ENCODE results near the gene CELSR3. TPM values are rescaled to one million over a fixed set of nuclear protein-coding genes. Genes with fewer than 3 reads are reported as not detected.

Gene CELSR3
- total and polyA plus RNA-seq, 2 of the 4 experiments (the other 2 are of a cell fraction), result 0.18 to 0.63 TPM

Small RNA genes lying within 50 kb of the gene (microRNA-seq; reads per million reads assigned to microRNA genes)
- gene AC141002.1 (ENCODE audit: insufficient read depth, insufficient read length) (not detected), gene MIR4793 (ENCODE audit: unreplicated experiment) (not detected)

Small RNA genes lying within 50 kb of the gene (small RNA-seq; reads per million reads assigned to genes)
- gene AC141002.1, result 0 reads per million in 5 experiments

Other genes starting within 250 kb of the CELSR3 start
- 5.2 and 9.2 TPM in 2 replicates for gene PLXNB1, start 232.8 kb downstream of the CELSR3 start, total RNA-seq (2012; rRNA removed)
- gene PLXNB1, start 232.8 kb downstream of the CELSR3 start, polyA plus RNA-seq (2012; rRNA removed), result 25.3 and 27.0 TPM in 2 replicates
- gene CCDC51, start 222.8 kb downstream of the CELSR3 start, total RNA-seq (2012; rRNA removed), result 15.3 and 16.1 TPM in 2 replicates
- 11.0 TPM in 2 replicates for gene CCDC51, start 222.8 kb downstream of the CELSR3 start, polyA plus RNA-seq (2012; rRNA removed)
- gene TMA7, start 222.6 kb downstream of the CELSR3 start, total RNA-seq (2012; rRNA removed), result 81.9 and 131 TPM in 2 replicates
- 220 and 240 TPM in 2 replicates for gene TMA7, start 222.6 kb downstream of the CELSR3 start, polyA plus RNA-seq (2012; rRNA removed)
- gene ATRIP, start 216.1 kb downstream of the CELSR3 start, total RNA-seq (2012; rRNA removed), result 7.2 and 10.8 TPM in 2 replicates
- gene ATRIP, start 216.1 kb downstream of the CELSR3 start, polyA plus RNA-seq (2012; rRNA removed), result 6.8 and 7.2 TPM in 2 replicates
- gene SHISA5, start 158.7 kb downstream of the CELSR3 start, total RNA-seq (2012; rRNA removed), result 82.3 and 88.6 TPM in 2 replicates
- gene SHISA5, start 158.7 kb downstream of the CELSR3 start, polyA plus RNA-seq (2012; rRNA removed), result 162 and 181 TPM in 2 replicates
- 16.1 and 17.0 TPM in 2 replicates for gene PFKFB4, start 106.1 kb downstream of the CELSR3 start, total RNA-seq (2012; rRNA removed)
- 14.8 and 16.9 TPM in 2 replicates for gene PFKFB4, start 106.1 kb downstream of the CELSR3 start, polyA plus RNA-seq (2012; rRNA removed)
- 0.54 and 0.56 TPM in 2 replicates for gene UCN2, start 99.1 kb downstream of the CELSR3 start, total RNA-seq (2012; rRNA removed)
- 2.3 and 2.7 TPM in 2 replicates for gene UCN2, start 99.1 kb downstream of the CELSR3 start, polyA plus RNA-seq (2012; rRNA removed)
- gene COL7A1, start 67.6 kb downstream of the CELSR3 start, total RNA-seq (2012; rRNA removed), result 3.1 and 4.1 TPM in 2 replicates
- gene COL7A1, start 67.6 kb downstream of the CELSR3 start, polyA plus RNA-seq (2012; rRNA removed), result 20.3 and 23.2 TPM in 2 replicates
- 952 and 1,365 TPM in 2 replicates for gene UQCRC1, start 53.2 kb downstream of the CELSR3 start, total RNA-seq (2012; rRNA removed)
- 410 and 474 TPM in 2 replicates for gene UQCRC1, start 53.2 kb downstream of the CELSR3 start, polyA plus RNA-seq (2012; rRNA removed)
- not detected in 2 replicates for gene TMEM89, start 41.1 kb downstream of the CELSR3 start, total RNA-seq (2012; rRNA removed)
- gene TMEM89, start 41.1 kb downstream of the CELSR3 start, polyA plus RNA-seq (2012; rRNA removed), result 0.15 TPM in 1 of 2 replicates, not detected in the other
- gene SLC26A6, start 27.4 kb downstream of the CELSR3 start, total RNA-seq (2012; rRNA removed), result 11.7 and 11.8 TPM in 2 replicates
- 31.4 and 34.3 TPM in 2 replicates for gene SLC26A6, start 27.4 kb downstream of the CELSR3 start, polyA plus RNA-seq (2012; rRNA removed)
- 21.0 and 21.9 TPM in 2 replicates for gene NCKIPSD, start 23.0 kb upstream of the CELSR3 start, total RNA-seq (2012; rRNA removed)
- 38.3 and 42.3 TPM in 2 replicates for gene NCKIPSD, start 23.0 kb upstream of the CELSR3 start, polyA plus RNA-seq (2012; rRNA removed)
- 73.7 and 76.9 TPM in 2 replicates for gene IP6K2, start 54.3 kb upstream of the CELSR3 start, total RNA-seq (2012; rRNA removed)
- 155 and 169 TPM in 2 replicates for gene IP6K2, start 54.3 kb upstream of the CELSR3 start, polyA plus RNA-seq (2012; rRNA removed)
- gene PRKAR2A, start 185.0 kb upstream of the CELSR3 start, total RNA-seq (2012; rRNA removed), result 48.2 and 53.0 TPM in 2 replicates
- 10.2 and 11.3 TPM in 2 replicates for gene PRKAR2A, start 185.0 kb upstream of the CELSR3 start, polyA plus RNA-seq (2012; rRNA removed)
- gene SLC25A20, start 236.0 kb upstream of the CELSR3 start, total RNA-seq (2012; rRNA removed), result 27.1 and 29.2 TPM in 2 replicates
- gene SLC25A20, start 236.0 kb upstream of the CELSR3 start, polyA plus RNA-seq (2012; rRNA removed), result 21.8 and 23.8 TPM in 2 replicates